Stimulated activated CD4-positive, alpha-beta T cell treated with anti-CD3 and anti-CD28 coated beads, Interleukin-4, amount 100 ng/mL, for 48 hours (primary cell): Measurements from ENCODE around the gene MSX1.

ENCODE experiments used
- DNase-seq, 2 donors: peaks; one replicate each; pipeline ENCODE4 v3.0.0-alpha.2; 2020; ENCODE audit warnings: low read depth in 2 of 2

The MSX1 gene

DNA sequence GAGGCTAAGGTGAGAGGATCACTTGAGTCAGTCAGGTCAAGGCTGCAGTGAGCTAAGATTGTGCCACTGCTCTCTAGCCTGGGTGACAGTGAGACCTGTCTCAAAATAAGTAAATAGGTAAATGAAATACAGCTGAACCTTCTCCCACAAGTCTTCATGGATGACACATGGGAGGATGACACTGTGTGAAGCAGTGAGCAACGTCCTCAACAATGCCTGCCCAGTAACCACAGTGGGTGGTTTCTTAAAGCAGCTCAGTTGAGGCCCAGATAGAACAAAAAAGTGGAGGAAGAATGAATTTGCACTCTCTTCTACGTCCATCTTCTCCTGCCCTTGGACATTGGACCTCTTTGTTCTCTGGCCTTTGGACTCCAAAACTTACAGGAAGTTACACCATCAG is 52.7 kb downstream of the MSX1 start:
- no peak for DNase-seq

DNA sequence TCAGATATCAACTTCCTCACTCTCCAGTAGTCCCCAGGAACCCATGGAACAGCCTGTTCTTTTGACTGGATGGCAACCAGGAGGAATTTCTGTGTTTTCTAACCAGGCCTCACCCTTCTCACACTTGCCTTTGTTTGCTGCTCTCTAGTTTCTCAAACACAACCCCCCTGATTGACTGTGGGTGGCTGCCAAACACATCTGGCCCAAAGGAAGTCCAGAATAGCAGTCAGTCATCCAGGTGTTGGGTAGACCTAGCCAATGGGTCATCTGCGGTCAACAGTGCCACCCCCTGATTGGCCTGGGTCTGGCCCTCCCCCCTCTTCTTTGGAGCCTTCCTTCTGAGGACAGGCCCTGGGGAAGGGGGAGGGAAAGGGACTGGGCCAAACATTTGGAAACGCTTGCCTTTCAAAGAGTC is 53.7 kb downstream of the MSX1 start:
- no peak for DNase-seq
